Measurements from ENCODE around the gene BRD4. TPM values are rescaled to one million over a fixed set of nuclear protein-coding genes. Genes with fewer than 3 reads are reported as not detected.

Gene BRD4
- total RNA-seq, 2 experiments from 2014 or later, result 33.6 to 143 TPM

GRCh38 chr19:15266683-15267082 is 65.7 kb downstream of the BRD4 start:
- Histone ChIP-seq H3K36me3 (ENCODE audit: insufficient read depth, low read length) (peaks cover 100% of the 10 kb centered on the region), H2AFZ (ENCODE audit: low read length) (no peak overlapping the region), H3K79me2 (ENCODE audit: insufficient read depth, low read depth, low read length) (peaks cover 46% of the 10 kb centered on the region; the same call in 1 of the 2 replicates), H3K4me3 (ENCODE audit: low read depth, low read length, poor library complexity, severe bottlenecking) (no peak overlapping the region), H3K4me2 (ENCODE audit: low read length) (no peak overlapping the region), H3K27ac (ENCODE audit: low read depth, low read length, poor library complexity, severe bottlenecking) (no peak overlapping the region), H4K20me1 (ENCODE audit: insufficient read depth, low read length) (0 out of 2 replicates have a peak, but pooled peaks cover 5% of the 10 kb centered on the region), H3K4me1 (ENCODE audit: insufficient read depth, low read length, poor library complexity, severe bottlenecking) (no peaks in the 10 kb centered on the region), H3K9me3 (ENCODE audit: low read length) (no peaks in the 10 kb centered on the region), H3K9me2 (ENCODE audit: insufficient read depth, low read length) (no peaks in the 10 kb centered on the region)
- intact Hi-C loops (cut with micrococcal nuclease; ENCODE audit: unreplicated experiment), result no loop called here
- ChIA-PET POLR2A (no interaction called here), CTCF (ENCODE audit: unreplicated experiment) (no interaction called here)
- no peak for TF ChIP-seq CTCF (conservative IDR thresholded peaks at IDR 0.05; ENCODE audit: low read length)
- no peak for TF ChIP-seq EZH2phosphoT487 (IDR thresholded peaks at IDR 0.05; ENCODE audit: borderline replicate concordance, low read depth, low read length)
- no peak for DNase-seq (ENCODE audit: low spot score)
- BruUV-seq (replicated peaks), result no TSS peak

DNA sequence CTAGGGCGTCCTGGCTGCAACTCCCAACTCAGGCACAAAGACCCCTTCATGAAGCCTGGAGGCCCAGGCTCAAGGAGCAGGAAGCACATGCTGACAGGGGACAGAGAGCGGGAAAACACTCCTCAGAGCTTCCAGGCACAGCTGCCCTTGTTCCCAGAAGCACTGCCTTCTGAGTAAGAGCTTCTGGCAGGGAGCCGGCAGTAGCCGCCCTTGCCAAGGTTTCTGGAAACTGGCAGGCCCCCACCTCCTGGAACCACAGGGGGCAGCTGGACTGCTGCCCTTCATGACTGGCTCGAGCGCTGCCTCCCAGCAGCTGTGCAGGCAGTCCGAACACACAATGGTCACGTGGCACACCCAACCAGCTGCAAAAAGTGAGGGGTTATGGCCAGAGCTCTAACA is 66.5 kb downstream of the BRD4 start:
- ChIA-PET CTCF (ENCODE audit: unreplicated experiment) (no interaction called here), POLR2A (interaction anchor here (0.6 kb wide), 1 partner anchor 44 kb away, joined by 4 read pairs; no protein-coding TSS in a partner anchor)
- Histone ChIP-seq H3K4me3 (ENCODE audit: low read depth, low read length, poor library complexity, severe bottlenecking) (no peak overlapping the region), H3K4me1 (ENCODE audit: insufficient read depth, low read length, poor library complexity, severe bottlenecking) (no peaks in the 10 kb centered on the region), H4K20me1 (ENCODE audit: insufficient read depth, low read length) (0 out of 2 replicates have a peak, but pooled peaks cover 5% of the 10 kb centered on the region), H3K36me3 (ENCODE audit: insufficient read depth, low read length) (peaks cover 100% of the 10 kb centered on the region), H3K79me2 (ENCODE audit: insufficient read depth, low read depth, low read length) (peaks cover 42% of the 10 kb centered on the region; the same call in 1 of the 2 replicates), H3K9me3 (ENCODE audit: low read length) (no peaks in the 10 kb centered on the region), H3K4me2 (ENCODE audit: low read length) (no peak overlapping the region), H3K9me2 (ENCODE audit: insufficient read depth, low read length) (no peaks in the 10 kb centered on the region), H2AFZ (ENCODE audit: low read length) (no peak overlapping the region), H3K27ac (ENCODE audit: low read depth, low read length, poor library complexity, severe bottlenecking) (no peak overlapping the region)
- intact Hi-C loops (cut with micrococcal nuclease; ENCODE audit: unreplicated experiment), result loop anchor here (2.0 kb wide), 1 partner anchor 59 kb away; no protein-coding TSS in a partner anchor
- TF ChIP-seq EZH2phosphoT487 (IDR thresholded peaks at IDR 0.05; ENCODE audit: borderline replicate concordance, low read depth, low read length) (no peak), CTCF (conservative IDR thresholded peaks at IDR 0.05; ENCODE audit: low read length) (no peak)
- no peak for DNase-seq (ENCODE audit: low spot score)
- BruUV-seq (replicated peaks), result no TSS peak

DNA sequence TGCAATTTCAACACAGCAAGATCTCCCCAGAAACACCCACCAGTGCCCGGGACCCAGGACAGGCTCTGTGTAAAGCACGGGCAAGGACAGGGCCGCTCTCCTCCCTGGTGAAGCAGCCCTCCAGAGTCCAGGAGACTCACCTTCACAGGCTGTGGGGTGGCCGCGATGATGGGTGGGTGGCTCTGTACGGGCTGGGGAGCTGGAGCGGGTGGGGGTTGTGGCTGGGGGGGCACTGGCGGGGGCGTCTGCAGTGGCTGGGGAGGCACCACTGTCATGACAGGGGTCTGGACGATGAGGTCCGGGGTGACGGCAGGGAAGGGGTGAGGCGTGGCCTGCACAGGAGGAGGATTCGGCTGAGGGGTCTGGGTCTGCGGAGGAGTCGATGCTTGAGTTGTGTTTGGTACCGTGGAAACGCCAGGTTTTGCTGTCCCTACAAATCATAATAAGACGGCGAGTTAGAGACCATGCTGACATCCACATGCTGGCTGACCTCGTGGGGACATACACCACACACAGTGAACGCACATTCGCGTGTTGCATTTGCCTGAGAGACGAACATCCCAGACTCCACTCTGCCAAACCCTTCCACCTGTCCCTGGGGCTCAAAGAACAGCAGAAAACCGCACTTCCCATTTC is 67.0 kb downstream of the BRD4 start:
- H3K79me2 ChIP-seq (ENCODE audit: insufficient read depth, low read depth, low read length), result peaks cover 39% of the 10 kb centered on the region; the same call in 1 of the 2 replicates
- intact Hi-C loops (cut with micrococcal nuclease; ENCODE audit: unreplicated experiment), result loop anchor here (2.0 kb wide), 1 partner anchor 59 kb away; no protein-coding TSS in a partner anchor
- no peak for TF ChIP-seq EZH2phosphoT487 (IDR thresholded peaks at IDR 0.05; ENCODE audit: borderline replicate concordance, low read depth, low read length)
- TF ChIP-seq CTCF (conservative IDR thresholded peaks at IDR 0.05; ENCODE audit: low read length), result no peak
- 0 out of 2 replicates have a peak, but pooled peaks cover 5% of the 10 kb centered on the region for H4K20me1 ChIP-seq (ENCODE audit: insufficient read depth, low read length)
- H3K9me2 ChIP-seq (ENCODE audit: insufficient read depth, low read length), result no peaks in the 10 kb centered on the region
- CTCF ChIA-PET (ENCODE audit: unreplicated experiment), result no interaction called here
- no peak overlapping the region for H3K4me2 ChIP-seq (ENCODE audit: low read length)
- H3K4me1 ChIP-seq (ENCODE audit: insufficient read depth, low read length, poor library complexity, severe bottlenecking), result no peaks in the 10 kb centered on the region
- H3K27ac ChIP-seq (ENCODE audit: low read depth, low read length, poor library complexity, severe bottlenecking), result no peak overlapping the region
- no peaks in the 10 kb centered on the region for H3K9me3 ChIP-seq (ENCODE audit: low read length)
- H3K4me3 ChIP-seq (ENCODE audit: low read depth, low read length, poor library complexity, severe bottlenecking), result no peak overlapping the region
- H2AFZ ChIP-seq (ENCODE audit: low read length), result no peak overlapping the region
- peaks cover 100% of the 10 kb centered on the region for H3K36me3 ChIP-seq (ENCODE audit: insufficient read depth, low read length)
- no peak for DNase-seq (ENCODE audit: low spot score)
- no TSS peak for BruUV-seq (replicated peaks)
- POLR2A ChIA-PET, result interaction anchor here (0.6 kb wide), 1 partner anchor 44 kb away, joined by 4 read pairs; no protein-coding TSS in a partner anchor

All from OCI-LY7 (cell line).